Neuronal stem cell (in vitro differentiated cells): ENCODE data around the gene TAF4.

Experiments used
- DNase-seq: peaks from one replicate; pipeline ENCODE4 v3.0.0-alpha.2; 2013; ENCODE audit warnings: low spot score
- H2AFZ ChIP-seq: one replicate; pipeline ENCODE4 v1.6.1; 2013; ENCODE audit warnings: mild to moderate bottlenecking, low read length, inconsistent platforms
- H2AK5ac ChIP-seq: 2 replicates; pipeline ENCODE4 v1.6.1; 2013; ENCODE audit warnings: low read depth, mild to moderate bottlenecking, inconsistent platforms, low read length, moderate library complexity, mixed read lengths
- H2BK120ac ChIP-seq: 2 replicates; pipeline ENCODE4 v1.6.1; 2013; ENCODE audit warnings: low read depth, mild to moderate bottlenecking, inconsistent platforms, low read length, moderate library complexity, mixed read lengths
- H2BK12ac ChIP-seq: one replicate; pipeline ENCODE4 v1.6.1; 2013; ENCODE audit warnings: low read length, inconsistent platforms
- H2BK15ac ChIP-seq: 2 replicates; pipeline ENCODE4 v1.6.1; 2013; ENCODE audit warnings: mild to moderate bottlenecking, low read length, inconsistent platforms, mixed read lengths
- H2BK5ac ChIP-seq: one replicate; pipeline ENCODE4 v1.6.1; 2013; ENCODE audit warnings: inconsistent platforms, mild to moderate bottlenecking, low read length, moderate library complexity
- H3K14ac ChIP-seq: one replicate; pipeline ENCODE4 v1.6.1; 2013; ENCODE audit warnings: low read length, inconsistent platforms
- H3K18ac ChIP-seq: 2 replicates; pipeline ENCODE4 v1.6.1; 2013; ENCODE audit warnings: low read length, inconsistent platforms
- H3K23ac ChIP-seq: 2 replicates; pipeline ENCODE4 v1.6.1; 2013; ENCODE audit warnings: low read depth, mild to moderate bottlenecking, mixed read lengths, low read length, inconsistent platforms; ENCODE audit not compliant: poor library complexity
- H3K27ac ChIP-seq: replicated peaks from 3 replicates; pipeline ENCODE4 v1.5.1; 2013; ENCODE audit warnings: low read length, inconsistent platforms
- H3K27me3 ChIP-seq, 3 experiments: 2 replicates each; pipeline ENCODE4 v1.6.1; 2013; ENCODE audit warnings: low read length in 3 of 3, mild to moderate bottlenecking in 2 of 3, inconsistent platforms in 1 of 3, low read depth in 1 of 3, mixed read lengths in 1 of 3, moderate library complexity in 1 of 3; ENCODE audit not compliant: control insufficient read depth in 3 of 3, insufficient read depth in 3 of 3
- H3K36me3 ChIP-seq, 2 donors: replicated peaks in 1 of 2; 2 replicates each; pipeline ENCODE4 v1.6.1; 2013; ENCODE audit warnings: low read length in 2 of 2; ENCODE audit not compliant: control insufficient read depth in 2 of 2, insufficient read depth in 2 of 2
- H3K4ac ChIP-seq: 2 replicates; pipeline ENCODE4 v1.6.1; 2013; ENCODE audit warnings: inconsistent platforms, mild to moderate bottlenecking, low read length, moderate library complexity
- H3K4me1 ChIP-seq, 2 donors: 1 replicate in 1 of 2; 2 replicates in 1 of 2; pipeline ENCODE4 v1.6.1; 2013; ENCODE audit warnings: low read length in 2 of 2, low read depth in 1 of 2; ENCODE audit not compliant: control insufficient read depth in 2 of 2, insufficient read depth in 1 of 2
- H3K4me2 ChIP-seq: one replicate; pipeline ENCODE4 v1.6.1; 2013; ENCODE audit warnings: mild to moderate bottlenecking, low read length, inconsistent platforms; ENCODE audit not compliant: insufficient read depth, poor library complexity, severe bottlenecking
- H3K4me3 ChIP-seq, 2 donors: 2 replicates each; pipeline ENCODE4 v1.5.1; 2013; ENCODE audit warnings: low read length in 2 of 2, mild to moderate bottlenecking in 2 of 2, inconsistent platforms in 1 of 2, moderate library complexity in 1 of 2
- H3K79me1 ChIP-seq: one replicate; pipeline ENCODE4 v1.6.1; 2013; ENCODE audit warnings: low read depth, mild to moderate bottlenecking, inconsistent platforms, low read length, moderate library complexity
- H3K9ac ChIP-seq: one replicate; pipeline ENCODE4 v1.6.1; 2013; ENCODE audit warnings: mild to moderate bottlenecking, low read depth, low read length, inconsistent platforms; ENCODE audit not compliant: poor library complexity
- H3K9me3 ChIP-seq, 2 donors: replicated peaks in 1 of 2; 2 replicates each; pipeline versions ENCODE3 to v1.6.1; 2013; ENCODE audit warnings: low read length in 2 of 2, mild to moderate bottlenecking in 2 of 2, inconsistent platforms in 1 of 2, low read depth in 1 of 2, mixed read lengths in 1 of 2, moderate library complexity in 1 of 2; ENCODE audit not compliant: control insufficient read depth in 2 of 2, insufficient read depth in 1 of 2
- H4K8ac ChIP-seq: one replicate; pipeline ENCODE4 v1.6.1; 2013; ENCODE audit warnings: low read depth, mild to moderate bottlenecking, inconsistent platforms, low read length, moderate library complexity
- H4K91ac ChIP-seq: one replicate; pipeline ENCODE4 v1.6.1; 2013; ENCODE audit warnings: low read length, low read depth, mild to moderate bottlenecking, inconsistent platforms; ENCODE audit not compliant: poor library complexity
- WGBS, 2 donors: extraction: QIAGEN DNeasy Blood & Tissue Kit; methylation state at CpG; one replicate each; pipeline ENCODE4 v1.1.7; 2013; ENCODE audit warnings: missing lambda C conversion rate in 2 of 2, mixed read lengths in 1 of 2; ENCODE audit not compliant: insufficient read length in 2 of 2, insufficient replicate concordance in 1 of 2; ENCODE audit errors: extremely low coverage in 2 of 2; 5-methylcytosine and 5-hydroxymethylcytosine counted together

The TAF4 gene

GRCh38 chr20:62062661-62063314 lies 2.9 kb downstream of the TAF4 start:
- no peak overlapping the region for H3K27ac ChIP-seq
- H3K4me2 ChIP-seq, result no peak overlapping the region
- WGBS, 2 donors, result no CpG with 5 or more reads among the region's 12 CpGs
- H3K4me1 ChIP-seq, result peaks cover 15 to 19% of the 10 kb centered on the region in 2 donors
- no peak overlapping the region for H2AK5ac ChIP-seq
- H3K4me3 ChIP-seq, result no peak overlapping the region
- DNase-seq, result no peak
- no peak overlapping the region for H2BK120ac ChIP-seq
- no peak overlapping the region for H3K18ac ChIP-seq
- peak overlapping the region; percentile 75 for H3K23ac ChIP-seq
- H4K8ac ChIP-seq, result no peak overlapping the region
- no peaks in the 10 kb centered on the region for H3K9me3 ChIP-seq
- no peak overlapping the region for H3K14ac ChIP-seq
- no peak overlapping the region for H2BK5ac ChIP-seq
- no peak overlapping the region for H2BK15ac ChIP-seq
- H2AFZ ChIP-seq, result no peak overlapping the region
- H2BK12ac ChIP-seq, result no peak overlapping the region
- no peaks in the 10 kb centered on the region for H3K27me3 ChIP-seq
- peaks cover 0 to 40% of the 10 kb centered on the region in 2 donors for H3K36me3 ChIP-seq
- no peak overlapping the region for H4K91ac ChIP-seq
- no peak overlapping the region for H3K4ac ChIP-seq
- peaks cover 31% of the 10 kb centered on the region for H3K79me1 ChIP-seq
- H3K9ac ChIP-seq, result no peak overlapping the region

DNA sequence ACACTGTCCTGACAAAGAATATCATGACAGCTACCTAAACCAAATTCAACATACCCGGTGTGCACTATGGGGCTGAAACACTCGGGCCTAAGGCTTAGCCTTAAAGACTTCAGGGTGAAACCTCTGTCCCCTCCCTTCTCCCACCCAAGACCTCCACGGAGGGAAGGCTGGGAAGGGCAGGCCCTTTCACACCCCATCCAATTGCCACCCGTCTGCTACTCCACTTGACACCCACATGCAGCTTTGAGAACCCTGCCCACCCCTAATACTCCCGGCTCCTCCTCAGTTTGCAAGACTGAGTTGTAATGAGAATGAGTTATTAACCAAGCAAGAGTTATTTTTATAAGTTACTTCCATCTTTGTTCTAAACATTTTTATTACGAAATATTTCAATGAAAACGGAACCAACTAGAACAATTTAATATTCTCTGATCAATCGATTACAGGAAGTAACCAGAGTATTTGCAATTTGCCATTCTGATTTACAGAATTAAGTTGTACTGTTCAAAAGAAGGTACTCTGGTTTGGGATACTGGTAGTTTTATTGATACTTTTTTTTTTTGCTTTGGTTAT lies 3.7 kb downstream of the TAF4 start:
- no peak overlapping the region for H3K18ac ChIP-seq
- H4K8ac ChIP-seq, result no peak overlapping the region
- no peak overlapping the region for H2AK5ac ChIP-seq
- no peak overlapping the region for H3K23ac ChIP-seq
- H3K79me1 ChIP-seq, result peaks cover 29% of the 10 kb centered on the region
- H3K14ac ChIP-seq, result no peak overlapping the region
- H3K27me3 ChIP-seq, result no peaks in the 10 kb centered on the region
- H3K36me3 ChIP-seq, result peaks cover 0 to 42% of the 10 kb centered on the region in 2 donors
- H3K4me3 ChIP-seq, result no peak overlapping the region
- no peak overlapping the region for H3K27ac ChIP-seq
- no peak overlapping the region for H3K9ac ChIP-seq
- H2BK12ac ChIP-seq, result no peak overlapping the region
- DNase-seq, result no peak
- H3K9me3 ChIP-seq, result no peaks in the 10 kb centered on the region
- no peak overlapping the region for H3K4me2 ChIP-seq
- no peak overlapping the region for H4K91ac ChIP-seq
- no peak overlapping the region for H2BK5ac ChIP-seq
- H2AFZ ChIP-seq, result no peak overlapping the region
- no peak overlapping the region for H2BK15ac ChIP-seq
- no peak overlapping the region for H2BK120ac ChIP-seq
- H3K4ac ChIP-seq, result no peak overlapping the region
- peaks cover 7 to 15% of the 10 kb centered on the region in 2 donors for H3K4me1 ChIP-seq
- WGBS, 2 donors, result no CpG with 5 or more reads among the region's 8 CpGs

- peaks cover 29% of the 10 kb centered on the region for H3K79me1 ChIP-seq
- no peak overlapping the region for H3K18ac ChIP-seq
- no CpG with 5 or more reads among the region's 12 CpGs for WGBS, 2 donors
- H3K9me3 ChIP-seq, result peaks cover 0 to 7% of the 10 kb centered on the region in 2 donors
- H3K23ac ChIP-seq, result peak overlapping the region; percentile 21
- H4K91ac ChIP-seq, result no peak overlapping the region
- no peak overlapping the region for H2BK15ac ChIP-seq
- no peak overlapping the region for H3K4ac ChIP-seq
- H2BK120ac ChIP-seq, result no peak overlapping the region
- peaks cover 4 to 48% of the 10 kb centered on the region in 2 donors for H3K36me3 ChIP-seq
- H4K8ac ChIP-seq, result no peak overlapping the region
- H3K4me2 ChIP-seq, result no peak overlapping the region
- H2AK5ac ChIP-seq, result no peak overlapping the region
- no peak overlapping the region for H3K9ac ChIP-seq
- H2BK12ac ChIP-seq, result no peak overlapping the region
- H3K4me3 ChIP-seq, result no peak overlapping the region
- no peak for DNase-seq
- H3K14ac ChIP-seq, result no peak overlapping the region
- H2BK5ac ChIP-seq, result no peak overlapping the region
- H3K27me3 ChIP-seq, result no peaks in the 10 kb centered on the region
- H2AFZ ChIP-seq, result no peak overlapping the region
- H3K4me1 ChIP-seq, result peaks cover 6 to 14% of the 10 kb centered on the region in 2 donors
- H3K27ac ChIP-seq, result no peak overlapping the region
Measured at GRCh38 chr20:62060631-62061541, 4.8 kb downstream of the TAF4 start.
